OCI-LY3 (cell line): Measurements from ENCODE around the gene IGDCC3.

Source experiments
- EZH2phosphoT487 ChIP-seq: fragments of 200-600 bp; shearing (Covaris generic); IDR thresholded peaks from 2 replicates; pipeline ENCODE4 v1.6.1; 2018; ENCODE audit warnings: antibody characterized with exemption, mixed run types, low read depth
- TF ChIP-seq, protein P1 (sequence below): fragments of 200-600, 300-600 bp; sonication (generic); IDR thresholded peaks from 2 replicates; pipeline ENCODE4 v1.5.1; 2014; ENCODE audit warnings: antibody characterized with exemption, low read length, low read depth

DNA sequence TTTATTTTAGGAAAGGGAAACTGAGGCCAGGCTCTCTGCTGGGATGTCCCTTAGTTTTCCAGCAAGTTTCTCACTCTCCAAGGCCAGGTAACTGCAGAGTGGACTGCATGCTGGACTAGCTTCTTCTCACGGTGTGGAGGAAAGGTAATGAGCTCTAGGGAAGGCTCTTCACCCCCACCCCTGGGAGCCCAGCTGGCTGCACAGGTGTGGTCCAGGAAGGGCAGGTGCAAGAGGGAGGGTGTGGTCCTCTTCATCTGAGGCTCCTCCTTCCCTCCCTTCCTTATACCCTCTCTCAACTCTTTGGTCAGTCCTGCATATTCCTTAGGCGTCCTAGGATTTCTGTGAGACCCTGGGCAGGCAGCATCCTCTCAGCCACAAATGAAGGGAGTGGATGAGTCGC lies 39.4 kb downstream of the IGDCC3 start:
- TF ChIP-seq, protein P1, sequence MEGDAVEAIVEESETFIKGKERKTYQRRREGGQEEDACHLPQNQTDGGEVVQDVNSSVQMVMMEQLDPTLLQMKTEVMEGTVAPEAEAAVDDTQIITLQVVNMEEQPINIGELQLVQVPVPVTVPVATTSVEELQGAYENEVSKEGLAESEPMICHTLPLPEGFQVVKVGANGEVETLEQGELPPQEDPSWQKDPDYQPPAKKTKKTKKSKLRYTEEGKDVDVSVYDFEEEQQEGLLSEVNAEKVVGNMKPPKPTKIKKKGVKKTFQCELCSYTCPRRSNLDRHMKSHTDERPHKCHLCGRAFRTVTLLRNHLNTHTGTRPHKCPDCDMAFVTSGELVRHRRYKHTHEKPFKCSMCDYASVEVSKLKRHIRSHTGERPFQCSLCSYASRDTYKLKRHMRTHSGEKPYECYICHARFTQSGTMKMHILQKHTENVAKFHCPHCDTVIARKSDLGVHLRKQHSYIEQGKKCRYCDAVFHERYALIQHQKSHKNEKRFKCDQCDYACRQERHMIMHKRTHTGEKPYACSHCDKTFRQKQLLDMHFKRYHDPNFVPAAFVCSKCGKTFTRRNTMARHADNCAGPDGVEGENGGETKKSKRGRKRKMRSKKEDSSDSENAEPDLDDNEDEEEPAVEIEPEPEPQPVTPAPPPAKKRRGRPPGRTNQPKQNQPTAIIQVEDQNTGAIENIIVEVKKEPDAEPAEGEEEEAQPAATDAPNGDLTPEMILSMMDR: no peak
- no peak for TF ChIP-seq EZH2phosphoT487
